BLaER1 (cell line): ENCODE measurements around the gene ATP6AP1.

Experiments used
- H3K27ac ChIP-seq: shearing (Covaris generic); formaldehyde crosslinking; 2 replicates; pipeline ENCODE4 v1.8.1; 2022
- H3K27me3 ChIP-seq: shearing (Covaris generic); formaldehyde crosslinking; 2 replicates; pipeline ENCODE4 v1.8.1; 2022
- H3K36me3 ChIP-seq: shearing (Covaris generic); formaldehyde crosslinking; 2 replicates; pipeline ENCODE4 v1.8.1; 2022
- H3K4me1 ChIP-seq: shearing (Covaris generic); formaldehyde crosslinking; 2 replicates; pipeline ENCODE4 v1.8.1; 2022
- H3K4me2 ChIP-seq: shearing (Covaris generic); formaldehyde crosslinking; 2 replicates; pipeline ENCODE4 v1.8.1; 2022
- H3K4me3 ChIP-seq: shearing (Covaris generic); formaldehyde crosslinking; 2 replicates; pipeline ENCODE4 v1.8.1; 2022
- H3K9ac ChIP-seq: shearing (Covaris generic); formaldehyde crosslinking; 2 replicates; pipeline ENCODE4 v1.8.1; 2022
- H3K9me3 ChIP-seq: shearing (Covaris generic); formaldehyde crosslinking; 2 replicates; pipeline ENCODE4 v1.8.1; 2022
- H4K20me1 ChIP-seq: shearing (Covaris generic); formaldehyde crosslinking; 2 replicates; pipeline ENCODE4 v1.8.1; 2022
- Cebpa-rat ChIP-seq: shearing (Covaris generic); IDR thresholded peaks from 2 replicates; pipeline ENCODE4 v1.8.1; 2022

Gene ATP6AP1

DNA sequence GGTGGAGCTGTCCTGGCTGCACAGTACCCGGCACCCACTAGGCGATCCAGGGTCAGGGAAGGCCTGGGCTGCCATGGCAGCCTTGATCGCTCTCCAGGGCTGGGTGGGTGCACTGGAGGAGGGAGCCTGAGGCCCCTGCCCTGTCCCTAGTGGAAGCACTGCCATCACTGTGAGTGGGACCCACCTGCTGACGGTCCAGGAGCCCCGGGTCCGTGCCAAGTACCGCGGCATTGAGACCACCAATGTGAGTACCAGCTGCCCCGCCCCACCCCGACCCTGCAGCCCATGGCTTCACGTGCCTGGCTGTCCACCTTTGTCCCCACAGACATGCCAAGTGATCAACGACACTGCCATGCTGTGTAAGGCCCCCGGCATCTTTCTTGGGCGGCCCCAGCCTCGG, 38.4 kb downstream of the ATP6AP1 start:
- Histone ChIP-seq H3K27me3 (no peaks in the 10 kb centered on the region), H3K4me3 (no peak overlapping the region), H3K4me2 (no peak overlapping the region), H3K4me1 (no peaks in the 10 kb centered on the region), H4K20me1 (peaks cover 39% of the 10 kb centered on the region), H3K27ac (no peak overlapping the region), H3K9me3 (peaks cover 36% of the 10 kb centered on the region), H3K9ac (no peak overlapping the region), H3K36me3 (peaks cover 96% of the 10 kb centered on the region)
- TF ChIP-seq Cebpa-rat: no peak

- H4K20me1 ChIP-seq: peaks cover 32% of the 10 kb centered on the region
- no peak overlapping the region for H3K9ac ChIP-seq
- no peak for TF ChIP-seq Cebpa-rat
Measured at GRCh38 chrX:154467556-154467955, 39.1 kb downstream of the ATP6AP1 start.

DNA sequence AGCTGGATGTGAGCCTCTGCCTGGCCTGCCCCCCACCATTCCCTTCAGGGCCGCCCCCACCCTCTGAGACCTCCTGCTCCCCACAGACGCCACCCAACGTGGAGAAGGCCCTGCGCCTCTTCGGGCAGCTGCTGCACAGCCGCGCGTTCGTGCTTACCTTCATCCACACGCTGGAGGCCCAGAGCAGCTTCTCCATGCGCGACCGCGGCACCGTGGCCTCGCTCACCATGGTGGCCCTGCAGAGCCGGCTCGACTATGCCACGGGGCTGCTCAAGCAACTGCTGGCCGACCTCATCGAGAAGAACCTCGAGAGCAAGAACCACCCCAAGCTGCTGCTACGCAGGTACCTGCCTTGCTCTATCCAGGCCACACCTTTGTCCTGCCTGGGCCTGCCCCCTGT, 39.7 kb downstream of the ATP6AP1 start:
- TF ChIP-seq Cebpa-rat: no peak
- H3K9ac ChIP-seq: no peak overlapping the region
- H3K27ac ChIP-seq: no peak overlapping the region
- no peak overlapping the region for H3K4me3 ChIP-seq
- no peaks in the 10 kb centered on the region for H3K4me1 ChIP-seq
- peaks cover 95% of the 10 kb centered on the region for H3K36me3 ChIP-seq
- H3K9me3 ChIP-seq: peaks cover 36% of the 10 kb centered on the region
- no peaks in the 10 kb centered on the region for H3K27me3 ChIP-seq
- H4K20me1 ChIP-seq: peaks cover 30% of the 10 kb centered on the region; the same call in 1 of the 2 replicates
- no peak overlapping the region for H3K4me2 ChIP-seq

More at GRCh38 chrX:154467556-154467955, 39.1 kb downstream of the ATP6AP1 start:
- no peak overlapping the region for H3K4me2 ChIP-seq
- peaks cover 36% of the 10 kb centered on the region for H3K9me3 ChIP-seq
- H3K4me1 ChIP-seq: no peaks in the 10 kb centered on the region
- no peaks in the 10 kb centered on the region for H3K27me3 ChIP-seq
- peaks cover 96% of the 10 kb centered on the region for H3K36me3 ChIP-seq
- H3K27ac ChIP-seq: no peak overlapping the region
- H3K4me3 ChIP-seq: no peak overlapping the region

DNA sequence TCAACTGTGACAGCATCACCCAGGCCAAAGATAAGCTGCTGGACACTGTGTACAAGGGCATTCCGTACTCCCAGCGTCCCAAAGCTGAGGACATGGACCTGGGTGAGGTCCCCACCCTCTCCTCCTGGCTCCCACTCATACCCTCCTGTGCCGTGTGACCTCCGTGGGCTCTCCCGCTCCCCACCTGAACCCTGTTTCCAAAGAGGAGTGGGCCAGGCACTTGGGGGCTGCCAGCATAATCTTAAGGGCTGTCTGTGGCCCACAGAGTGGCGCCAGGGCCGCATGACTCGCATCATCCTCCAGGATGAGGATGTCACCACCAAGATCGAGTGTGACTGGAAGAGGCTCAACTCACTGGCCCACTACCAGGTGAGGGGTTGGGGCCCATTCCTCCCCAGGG, 40.6 kb downstream of the ATP6AP1 start:
- peaks cover 92% of the 10 kb centered on the region for H3K36me3 ChIP-seq
- H3K4me3 ChIP-seq: no peak overlapping the region
- no peak overlapping the region for H3K9ac ChIP-seq
- H3K9me3 ChIP-seq: peaks cover 33% of the 10 kb centered on the region
- peaks cover 31% of the 10 kb centered on the region; the same call in 1 of the 2 replicates for H4K20me1 ChIP-seq
- no peak overlapping the region for H3K27ac ChIP-seq
- H3K27me3 ChIP-seq: no peaks in the 10 kb centered on the region
- no peak overlapping the region for H3K4me2 ChIP-seq
- no peak for TF ChIP-seq Cebpa-rat
- H3K4me1 ChIP-seq: no peaks in the 10 kb centered on the region

- Histone ChIP-seq H3K27ac (no peak overlapping the region), H3K36me3 (peaks cover 85% of the 10 kb centered on the region), H3K4me3 (no peak overlapping the region), H3K9ac (no peak overlapping the region), H3K4me2 (no peak overlapping the region), H3K27me3 (no peaks in the 10 kb centered on the region), H4K20me1 (peaks cover 24% of the 10 kb centered on the region; the same call in 1 of the 2 replicates), H3K4me1 (no peaks in the 10 kb centered on the region), H3K9me3 (peaks cover 32% of the 10 kb centered on the region)
- no peak for TF ChIP-seq Cebpa-rat
Measured at GRCh38 chrX:154469880-154470279, 41.4 kb downstream of the ATP6AP1 start.

DNA sequence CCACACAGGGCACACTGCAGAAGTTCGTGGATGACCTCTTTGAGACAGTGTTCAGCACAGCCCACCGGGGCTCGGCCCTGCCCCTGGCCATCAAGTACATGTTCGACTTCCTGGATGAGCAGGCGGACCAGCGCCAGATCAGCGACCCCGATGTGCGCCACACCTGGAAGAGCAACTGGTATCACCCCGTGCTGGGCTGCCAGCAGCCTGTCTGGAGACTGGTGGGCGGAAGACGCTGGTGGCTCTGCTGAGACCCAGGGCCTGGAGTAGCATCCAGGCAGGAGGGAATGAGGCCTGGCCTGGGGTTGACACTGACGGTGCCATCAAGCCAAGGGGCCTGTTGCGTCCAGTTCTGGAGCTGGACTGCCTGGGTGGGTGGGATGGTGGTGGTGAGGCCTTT, 42.0 kb downstream of the ATP6AP1 start:
- H3K4me1 ChIP-seq: no peaks in the 10 kb centered on the region
- no peak for TF ChIP-seq Cebpa-rat
- no peak overlapping the region for H3K4me3 ChIP-seq
- no peaks in the 10 kb centered on the region; the same call in 1 of the 2 replicates for H3K27me3 ChIP-seq
- no peak overlapping the region for H3K4me2 ChIP-seq
- peaks cover 32% of the 10 kb centered on the region for H3K9me3 ChIP-seq
- peaks cover 79% of the 10 kb centered on the region for H3K36me3 ChIP-seq
- H3K9ac ChIP-seq: no peak overlapping the region
- no peak overlapping the region for H3K27ac ChIP-seq
- H4K20me1 ChIP-seq: peaks cover 18% of the 10 kb centered on the region; the same call in 1 of the 2 replicates

- Histone ChIP-seq H3K36me3 (peaks cover 73% of the 10 kb centered on the region), H3K4me2 (no peak overlapping the region), H4K20me1 (peaks cover 16% of the 10 kb centered on the region; the same call in 1 of the 2 replicates)
Measured at GRCh38 chrX:154470914-154471568, 42.6 kb downstream of the ATP6AP1 start.

DNA sequence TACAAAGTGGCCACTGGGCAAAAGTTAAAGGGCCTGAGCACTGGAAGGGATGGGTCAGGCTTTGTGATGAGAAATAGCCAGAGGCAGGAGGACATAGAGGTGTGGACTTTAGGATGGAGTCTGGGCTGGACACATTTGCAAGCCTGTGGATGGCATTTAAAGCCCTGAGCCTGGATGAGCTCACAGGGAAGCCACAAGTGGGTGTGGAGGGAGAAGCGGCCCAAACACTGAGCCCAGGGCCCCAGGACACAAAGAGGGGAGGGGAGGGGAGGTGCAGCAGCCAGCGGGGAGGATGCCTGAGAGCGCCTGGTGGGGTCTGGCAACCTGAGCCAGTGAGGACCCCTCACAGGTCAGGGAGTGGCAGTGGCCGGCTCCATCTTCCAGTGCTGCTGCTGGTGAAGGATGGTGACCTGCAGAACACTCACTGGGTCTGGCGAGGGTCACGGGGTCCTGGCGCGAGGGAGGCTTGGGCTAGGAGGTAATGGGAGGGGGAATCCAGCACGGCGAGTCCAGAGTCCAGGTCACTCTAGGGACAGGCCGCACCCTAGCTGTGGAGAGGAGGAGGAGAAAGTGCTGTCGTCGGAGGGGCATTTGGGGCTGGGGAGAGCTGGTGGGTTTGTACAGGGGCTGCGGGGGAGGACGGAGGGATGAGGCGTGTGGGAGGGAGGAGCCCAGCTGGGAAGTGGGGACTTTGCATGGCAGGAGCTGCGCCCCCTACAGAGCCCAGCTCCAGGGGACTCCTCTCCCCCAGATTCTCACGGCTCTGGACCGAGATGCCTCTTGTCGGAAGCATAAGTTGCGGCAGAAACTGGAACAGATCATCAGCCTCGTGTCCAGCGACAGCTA, 43.6 kb downstream of the ATP6AP1 start:
- no peak for TF ChIP-seq Cebpa-rat
- Histone ChIP-seq H3K27ac (no peak overlapping the region), H3K27me3 (peaks cover 5% of the 10 kb centered on the region; the same call in 1 of the 2 replicates), H3K9me3 (peaks cover 20% of the 10 kb centered on the region; the same call in 1 of the 2 replicates), H3K36me3 (peaks cover 63% of the 10 kb centered on the region), H3K4me2 (no peak overlapping the region), H3K4me3 (no peak overlapping the region), H3K4me1 (peaks cover 6% of the 10 kb centered on the region), H4K20me1 (peaks cover 16% of the 10 kb centered on the region; the same call in 1 of the 2 replicates), H3K9ac (no peak overlapping the region)

More at GRCh38 chrX:154470914-154471568, 42.6 kb downstream of the ATP6AP1 start:
- TF ChIP-seq Cebpa-rat: no peak
- peaks cover 30% of the 10 kb centered on the region for H3K9me3 ChIP-seq
- no peaks in the 10 kb centered on the region; the same call in 1 of the 2 replicates for H3K27me3 ChIP-seq
- no peaks in the 10 kb centered on the region for H3K4me1 ChIP-seq
- no peak overlapping the region for H3K4me3 ChIP-seq
- H3K27ac ChIP-seq: no peak overlapping the region
- H3K9ac ChIP-seq: no peak overlapping the region

- no peak overlapping the region for H3K27ac ChIP-seq
- no peak overlapping the region for H3K4me3 ChIP-seq
- H3K4me1 ChIP-seq: peaks cover 15% of the 10 kb centered on the region
- peaks cover 14% of the 10 kb centered on the region; the same call in 1 of the 2 replicates for H3K9me3 ChIP-seq
- peaks cover 56% of the 10 kb centered on the region for H3K36me3 ChIP-seq
- peaks cover 5% of the 10 kb centered on the region; the same call in 1 of the 2 replicates for H3K27me3 ChIP-seq
- H3K9ac ChIP-seq: no peak overlapping the region
- peaks cover 16% of the 10 kb centered on the region; the same call in 1 of the 2 replicates for H4K20me1 ChIP-seq
- no peak for TF ChIP-seq Cebpa-rat
- H3K4me2 ChIP-seq: no peak overlapping the region
Measured at GRCh38 chrX:154472685-154473632, 44.5 kb downstream of the ATP6AP1 start.
